A549 (cell line): ENCODE data around the gene GATB. TPM values are rescaled to one million over a fixed set of nuclear protein-coding genes. Genes with fewer than 3 reads are reported as not detected.
A peak's percentile ranks its signal among the peaks of the same experiment; 100 is the strongest.

Experiments used
- ATAC-seq, 2 experiments: fragments of 200-7000 bp in 1 of 2; fragments of >200 bp in 1 of 2; cut with Nextera tagmentation in 1 of 2; cut with Tn5 transposase in 1 of 2; 3 replicates each; pipeline versions ENCODE4 v1.8.0 to v1.9.1; 2018 to 2020; ENCODE audit warnings: mild to moderate bottlenecking in 1 of 2, moderate library complexity in 1 of 2
- CTCF ChIA-PET: fragments of 300-600 bp; sonication (Branson Sonifier 250); formaldehyde crosslinking; extraction: SDS; loops from one replicate; lab custom pipeline; 2021; ENCODE audit warnings: antibody characterized with exemption, inconsistent platforms; lab: Yijun Ruan, JAX
- POLR2A ChIA-PET: fragments of 350-600 bp; formaldehyde crosslinking; extraction: SDS; loops from one replicate; lab custom pipeline; 2021; ENCODE audit warnings: antibody characterized with exemption, inconsistent platforms; lab: Yijun Ruan, JAX
- DNase-seq, 2 experiments: peaks; one replicate each; pipeline versions ENCODE4 v3.0.0 to v3.0.0-alpha.2; 2011 to 2016; ENCODE audit warnings: low read depth in 1 of 2, low spot score in 1 of 2
- FAIRE-seq: peaks from 2 replicates; lab custom pipeline; 2011; peaks lifted over from hg19 to GRCh38; lab: Jason Lieb, UNC
- H3K27ac ChIP-seq, 2 experiments: fragments of >200 bp; sonication (Bioruptor Twin); formaldehyde crosslinking; 3 replicates each; pipeline ENCODE4 v1.5.1; 2016 to 2017
- H3K4me1 ChIP-seq: fragments of >200 bp; sonication (Bioruptor Twin); formaldehyde crosslinking; 3 replicates; pipeline ENCODE4 v1.6.1; 2016
- H3K4me2 ChIP-seq: fragments of >200 bp; sonication (Bioruptor Twin); formaldehyde crosslinking; 3 replicates; pipeline ENCODE4 v1.6.1; 2016
- H3K4me3 ChIP-seq: fragments of >200 bp; sonication (Bioruptor Twin); formaldehyde crosslinking; 3 replicates; pipeline ENCODE4 v1.5.1; 2016
- H3K9me3 ChIP-seq: fragments of >200 bp; sonication (Bioruptor Twin); formaldehyde crosslinking; 3 replicates; pipeline ENCODE4 v1.6.1; 2016
- ATOH8 ChIP-seq: fragments of 250-450 bp; sonication (Bioruptor Pico); IDR thresholded peaks from 2 replicates; pipeline ENCODE4 v1.5.0; 2020; ENCODE audit warnings: low read depth, mild to moderate bottlenecking, moderate library complexity
- BCL3 ChIP-seq: fragments of >200 bp; sonication (Bioruptor Twin); formaldehyde crosslinking; IDR thresholded peaks from 3 replicates; pipeline ENCODE4 v1.6.1; 2016
- CBX8 ChIP-seq: fragments of 200-600 bp; sonication (generic); IDR thresholded peaks from 2 replicates; pipeline ENCODE4 v1.6.1; 2016
- CHD2 ChIP-seq: fragments of 150-350 bp; IDR thresholded peaks from 2 replicates; pipeline ENCODE4 v1.6.1; 2014; ENCODE audit warnings: low read length; ENCODE audit not compliant: partially characterized antibody
- CHD4 ChIP-seq: fragments of 200-600 bp; sonication (generic); IDR thresholded peaks from 2 replicates; pipeline ENCODE4 v1.6.1; 2016; ENCODE audit warnings: antibody characterized with exemption, mild to moderate bottlenecking, borderline replicate concordance
- CTCF ChIP-seq: fragments of >200 bp; sonication (Bioruptor Twin); formaldehyde crosslinking; IDR thresholded peaks from 3 replicates; pipeline ENCODE4 v1.5.1; 2016
- ELK1 ChIP-seq: fragments of 150-350 bp; IDR thresholded peaks from 2 replicates; pipeline ENCODE4 v1.6.1; 2014; ENCODE audit warnings: low read depth, mild to moderate bottlenecking, low read length
- ESRRA ChIP-seq: fragments of 150-350 bp; IDR thresholded peaks from 2 replicates; pipeline ENCODE4 v1.6.1; 2014; ENCODE audit warnings: mild to moderate bottlenecking, low read length, borderline replicate concordance
- HEYL ChIP-seq: fragments of 250-450 bp; sonication (Bioruptor Pico); IDR thresholded peaks from 2 replicates; pipeline ENCODE4 v1.8.0; 2021; ENCODE audit warnings: mild to moderate bottlenecking, moderate library complexity
- JUN ChIP-seq, 2 experiments: fragments of >200 bp; sonication (Bioruptor Twin); formaldehyde crosslinking; IDR thresholded peaks; 2 replicates in 1 of 2; 3 replicates in 1 of 2; pipeline ENCODE4 v1.6.1; 2016 to 2017
- MAFK ChIP-seq: fragments of 450-650 bp; IDR thresholded peaks from 2 replicates; pipeline ENCODE4 v1.6.1; 2014; ENCODE audit not compliant: partially characterized antibody
- NFE2L2 ChIP-seq: fragments of 150-350 bp; conservative IDR thresholded peaks from 2 replicates; pipeline ENCODE4 v1.6.1; 2014; ENCODE audit warnings: low read length
- PBX3 ChIP-seq: IDR thresholded peaks from 2 replicates; pipeline ENCODE4 v1.6.1; 2012
- RAD21 ChIP-seq, 2 experiments: fragments of >200 bp in 1 of 2; sonication (Bioruptor Twin) in 1 of 2; formaldehyde crosslinking in 1 of 2; IDR thresholded peaks in 1 of 2; conservative IDR thresholded peaks in 1 of 2; 2 replicates in 1 of 2; 3 replicates in 1 of 2; pipeline ENCODE4 v1.6.1; 2012 to 2018; ENCODE audit warnings: inconsistent platforms in 1 of 2
- RARB ChIP-seq: fragments of 250-450 bp; sonication (Bioruptor Pico); IDR thresholded peaks from 2 replicates; pipeline ENCODE4 v1.8.0; 2021; ENCODE audit warnings: mild to moderate bottlenecking, moderate library complexity
- RCOR1 ChIP-seq: fragments of 150-350 bp; IDR thresholded peaks from 2 replicates; pipeline ENCODE4 v1.6.1; 2014; ENCODE audit warnings: antibody characterized with exemption, low read length, low read depth
- RFX5 ChIP-seq: fragments of 450-650 bp; IDR thresholded peaks from 2 replicates; pipeline ENCODE4 v1.7.1; 2014; ENCODE audit warnings: antibody characterized with exemption, mild to moderate bottlenecking, moderate library complexity
- SREBF2 ChIP-seq: fragments of 450-650 bp; IDR thresholded peaks from 2 replicates; pipeline ENCODE4 v1.6.1; 2014; ENCODE audit warnings: mild to moderate bottlenecking, moderate library complexity
- TFCP2L1 ChIP-seq: fragments of 250-450 bp; sonication (Bioruptor Pico); IDR thresholded peaks from 2 replicates; pipeline ENCODE4 v1.5.0; 2021; ENCODE audit warnings: mild to moderate bottlenecking
- TP53 ChIP-seq: fragments of 250-450 bp; sonication (Bioruptor Pico); IDR thresholded peaks from 2 replicates; pipeline ENCODE4 v1.5.0; 2021; ENCODE audit warnings: mild to moderate bottlenecking, moderate library complexity
- ZC3H11A ChIP-seq: fragments of 450-650 bp; IDR thresholded peaks from 2 replicates; pipeline ENCODE4 v1.6.1; 2014; ENCODE audit warnings: antibody characterized with exemption, mild to moderate bottlenecking
- ZFP36 ChIP-seq: fragments of 450-650 bp; IDR thresholded peaks from 2 replicates; pipeline ENCODE4 v1.6.1; 2014; ENCODE audit warnings: borderline replicate concordance; ENCODE audit not compliant: partially characterized antibody
- WGBS: methylation state at CpG from one replicate; pipeline ENCODE4 v1.1.6; 2017; ENCODE audit errors: missing lambda C conversion rate; 5-methylcytosine and 5-hydroxymethylcytosine counted together
- polyA plus RNA-seq, 4 experiments: library from polyadenylated mRNA; depleted of rRNA in 3 of 4; stranded (reverse); fragments of >200 nt; fragmentation: RNase III in 1 of 4; extraction: RNeasy Plus Mini Kit Qiagen cat#74134 plus additional on column Dnase treatment in 1 of 4; gene quantifications; 2 replicates in 3 of 4; 3 replicates in 1 of 4; pipeline ENCODE4 v1.2.3, GENCODE V29; 2011 to 2017

The GATB gene
- polyA plus RNA-seq, 2 of the 4 experiments (the other 2 are of a cell fraction) = 12.1 to 17.8 TPM

- 89% methylated on average over 4 of the region's 4 CpGs for WGBS
- no peaks in the 10 kb centered on the region for H3K9me3 ChIP-seq
- no peak for DNase-seq
- POLR2A ChIA-PET = no interaction called here
- CTCF ChIA-PET = no interaction called here
- TF ChIP-seq JUN (IDR thresholded peaks at IDR 0.05) = no peak
- TF ChIP-seq, all 56 proteins: peak for 0
- FAIRE-seq = no peak
- no peak overlapping the region for H3K4me3 ChIP-seq
- no peak overlapping the region for H3K27ac ChIP-seq
- no peak for ATAC-seq
- H3K4me1 ChIP-seq = 0 out of 3 replicates have a peak, but pooled peaks cover 4% of the 10 kb centered on the region
- no peak overlapping the region for H3K4me2 ChIP-seq
Observed at GRCh38 chr4:151643564-151643963, 117.2 kb downstream of the GATB start.

GRCh38 chr4:151641983-151642382, 118.8 kb downstream of the GATB start:
- H3K4me1 ChIP-seq = 0 out of 3 replicates have a peak, but pooled peaks cover 4% of the 10 kb centered on the region
- H3K4me2 ChIP-seq = no peak overlapping the region
- no peak for ATAC-seq
- no peak for DNase-seq
- ChIA-PET CTCF (no interaction called here), POLR2A (no interaction called here)
- no peaks in the 10 kb centered on the region for H3K9me3 ChIP-seq
- TF ChIP-seq CHD4 (no peak), BCL3 (no peak), NFE2L2 (no peak), ZC3H11A (no peak), ESRRA (no peak), HEYL (CRISPR knock-in tag) (no peak), TFCP2L1 (CRISPR knock-in tag) (no peak), JUN (IDR thresholded peaks at IDR 0.05) (no peak)
- no peak for FAIRE-seq
- WGBS = 83% methylated on average over 2 of the region's 2 CpGs
- H3K27ac ChIP-seq = no peak overlapping the region
- no peak overlapping the region for H3K4me3 ChIP-seq

GRCh38 chr4:151641167-151641566, 119.6 kb downstream of the GATB start:
- ChIA-PET POLR2A (no interaction called here), CTCF (interaction anchor here (0.6 kb wide), 1 partner anchor 36 kb away, joined by 3 read pairs; no protein-coding TSS in a partner anchor)
- no peak overlapping the region for H3K4me3 ChIP-seq
- TF ChIP-seq ESRRA = no peak
- peak; percentile 57 for TF ChIP-seq MAFK
- H3K4me1 ChIP-seq = 0 out of 3 replicates have a peak, but pooled peaks cover 4% of the 10 kb centered on the region
- peak overlapping the region in 1 of 2 experiments; percentile 7; a peak in 1 of 6 replicates for H3K27ac ChIP-seq
- ATAC-seq (no peak), DNase-seq (peak in 1 of 2 experiments; percentile 13), FAIRE-seq (no peak)
- 84% methylated on average over 2 of the region's 2 CpGs for WGBS
- H3K9me3 ChIP-seq = no peaks in the 10 kb centered on the region
- H3K4me2 ChIP-seq = no peak overlapping the region

GRCh38 chr4:151640381-151640780, 120.4 kb downstream of the GATB start:
- no peak overlapping the region for H3K4me3 ChIP-seq
- CTCF ChIA-PET = interaction anchor here (0.6 kb wide), 1 partner anchor 35 kb away, joined by 3 read pairs; no protein-coding TSS in a partner anchor
- H3K9me3 ChIP-seq = no peaks in the 10 kb centered on the region
- H3K4me1 ChIP-seq = 0 out of 3 replicates have a peak, but pooled peaks cover 4% of the 10 kb centered on the region
- TF ChIP-seq ELK1 = no peak
- no peak for TF ChIP-seq ESRRA
- no peak for TF ChIP-seq ATOH8 (CRISPR knock-in tag)
- no peak for TF ChIP-seq NFE2L2
- TF ChIP-seq CBX8 = no peak
- TF ChIP-seq ZFP36 = no peak
- TF ChIP-seq CTCF = no peak
- TF ChIP-seq RCOR1 = no peak
- no peak for TF ChIP-seq RARB (CRISPR knock-in tag)
- TF ChIP-seq HEYL (CRISPR knock-in tag) = no peak
- TF ChIP-seq RFX5 = no peak
- no peak for TF ChIP-seq TP53 (CRISPR knock-in tag)
- TF ChIP-seq RAD21 (conservative IDR thresholded peaks at IDR 0.05 in 1 of 2, IDR thresholded peaks at IDR 0.05 in 1 of 2) = no peak
- TF ChIP-seq PBX3 = no peak
- no peak for TF ChIP-seq CHD2
- TF ChIP-seq SREBF2 = no peak
- no peak for ATAC-seq
- DNase-seq = no peak
- H3K4me2 ChIP-seq = no peak overlapping the region
- POLR2A ChIA-PET = no interaction called here
- 25% methylated on average over 1 of the region's 1 CpG for WGBS
- 0 out of 6 replicates have a peak overlapping the region, but pooled peaks of 1 of the 2 experiments have one; percentile 7 for H3K27ac ChIP-seq
- no peak for FAIRE-seq
